Measurements from ENCODE around the gene TRMT44. TPM values are rescaled to one million over a fixed set of nuclear protein-coding genes. Genes with fewer than 3 reads are reported as not detected.

The TRMT44 gene
- polyA plus RNA-seq, 3 donors, result 4.9 to 7.5 (median 6.6) TPM

- no peak for TF ChIP-seq CTCF (IDR thresholded peaks at IDR 0.05)
- Histone ChIP-seq H4K20me1 (ENCODE audit: insufficient read depth, low read length) (no peaks in the 10 kb centered on the region), H3K4me1 (ENCODE audit: control insufficient read depth in 1 of 2, insufficient read depth in 2 of 2, low read length in 2 of 2) (no peaks in the 10 kb centered on the region), H3K27ac (ENCODE audit: low read depth in 1 of 2, low read length in 2 of 2) (no peak overlapping the region), H2AFZ (ENCODE audit: insufficient read depth, low read depth, low read length, poor library complexity, severe bottlenecking) (no peak overlapping the region), H3K9me3 (replicated peaks in 1 of 2; ENCODE audit: control insufficient read depth in 1 of 2, insufficient read depth in 1 of 2, low read length in 2 of 2) (no peaks in the 10 kb centered on the region), H3K79me2 (ENCODE audit: insufficient read depth, low read length) (no peaks in the 10 kb centered on the region), H3K27me3 (ENCODE audit: control insufficient read depth in 2 of 2, insufficient read depth in 2 of 2, low read length in 2 of 2) (no peaks in the 10 kb centered on the region), H3K4me3 (replicated peaks in 1 of 3; ENCODE audit: low read depth in 2 of 3, low read length in 3 of 3) (no peak overlapping the region), H3K36me3 (replicated peaks in 1 of 2; ENCODE audit: control insufficient read depth in 1 of 2, insufficient read depth in 2 of 2, low read length in 2 of 2) (peaks cover 45 to 71% of the 10 kb centered on the region in 2 donors), H3K9ac (ENCODE audit: insufficient read depth, low read length, poor library complexity, severe bottlenecking) (no peak overlapping the region), H3K4me2 (replicated peaks; ENCODE audit: extremely low read depth, low read length, poor library complexity, severe bottlenecking) (no peak overlapping the region)
- peaks cover 63 to 76% of the 10 kb centered on the region in 2 donors for H3K36me3 Mint-ChIP-seq
- no peaks in the 10 kb centered on the region for H3K4me1 Mint-ChIP-seq
- H3K27me3 Mint-ChIP-seq (ENCODE audit: low read depth in 3 of 3), result peaks cover 0 to 2% (median 0%) of the 10 kb centered on the region in 3 donors
- no peak overlapping the region for H3K27ac Mint-ChIP-seq
- 92% methylated on average over 7 of the region's 15 CpGs for WGBS (ENCODE audit: insufficient coverage)
- H3K4me3 Mint-ChIP-seq, result no peak overlapping the region
- DNase-seq, result no peak
- intact Hi-C loops (cut with micrococcal nuclease), result no loop called here
- no peaks in the 10 kb centered on the region for H3K9me3 Mint-ChIP-seq
These were observed 47.9 kb upstream of the TRMT44 start for GRCh38 chr4:8392591-8393190.

- no peak for TF ChIP-seq CTCF (IDR thresholded peaks at IDR 0.05)
- Histone ChIP-seq H3K36me3 (replicated peaks in 1 of 2; ENCODE audit: control insufficient read depth in 1 of 2, insufficient read depth in 2 of 2, low read length in 2 of 2) (peaks cover 40 to 66% of the 10 kb centered on the region in 2 donors), H3K4me2 (replicated peaks; ENCODE audit: extremely low read depth, low read length, poor library complexity, severe bottlenecking) (no peak overlapping the region), H3K9me3 (replicated peaks in 1 of 2; ENCODE audit: control insufficient read depth in 1 of 2, insufficient read depth in 1 of 2, low read length in 2 of 2) (no peaks in the 10 kb centered on the region), H3K4me1 (ENCODE audit: control insufficient read depth in 1 of 2, insufficient read depth in 2 of 2, low read length in 2 of 2) (no peaks in the 10 kb centered on the region), H2AFZ (ENCODE audit: insufficient read depth, low read depth, low read length, poor library complexity, severe bottlenecking) (no peak overlapping the region), H3K27me3 (ENCODE audit: control insufficient read depth in 2 of 2, insufficient read depth in 2 of 2, low read length in 2 of 2) (no peaks in the 10 kb centered on the region), H3K79me2 (ENCODE audit: insufficient read depth, low read length) (no peaks in the 10 kb centered on the region), H3K9ac (ENCODE audit: insufficient read depth, low read length, poor library complexity, severe bottlenecking) (no peak overlapping the region), H3K27ac (ENCODE audit: low read depth in 1 of 2, low read length in 2 of 2) (no peak overlapping the region), H3K4me3 (replicated peaks in 1 of 3; ENCODE audit: low read depth in 2 of 3, low read length in 3 of 3) (no peak overlapping the region), H4K20me1 (ENCODE audit: insufficient read depth, low read length) (no peaks in the 10 kb centered on the region)
- Mint-ChIP-seq H3K27me3 (ENCODE audit: low read depth in 3 of 3) (peaks cover 0 to 2% (median 0%) of the 10 kb centered on the region in 3 donors), H3K9me3 (no peaks in the 10 kb centered on the region), H3K36me3 (peaks cover 62 to 68% of the 10 kb centered on the region in 2 donors), H3K4me3 (no peak overlapping the region), H3K27ac (peak overlapping the region in 2 of 7 donors; percentile 53 to 58), H3K4me1 (peaks cover under 1% of the 10 kb centered on the region)
- no peak for DNase-seq
- WGBS (ENCODE audit: insufficient coverage), result 85% methylated on average over 4 of the region's 8 CpGs
- intact Hi-C loops (cut with micrococcal nuclease), result no loop called here
These were observed 47.0 kb upstream of the TRMT44 start for GRCh38 chr4:8393593-8394038.

Measured in CD14-positive monocyte (primary cell).